Middle frontal gyrus (tissue), 1 donor: ENCODE data around the gene PPRC1.

Source experiments
- DNase-seq: peaks from one replicate; pipeline ENCODE4 v3.0.0-alpha.2; 2015; ENCODE audit warnings: low spot score; ENCODE audit errors: extremely low spot score

The PPRC1 gene

DNA sequence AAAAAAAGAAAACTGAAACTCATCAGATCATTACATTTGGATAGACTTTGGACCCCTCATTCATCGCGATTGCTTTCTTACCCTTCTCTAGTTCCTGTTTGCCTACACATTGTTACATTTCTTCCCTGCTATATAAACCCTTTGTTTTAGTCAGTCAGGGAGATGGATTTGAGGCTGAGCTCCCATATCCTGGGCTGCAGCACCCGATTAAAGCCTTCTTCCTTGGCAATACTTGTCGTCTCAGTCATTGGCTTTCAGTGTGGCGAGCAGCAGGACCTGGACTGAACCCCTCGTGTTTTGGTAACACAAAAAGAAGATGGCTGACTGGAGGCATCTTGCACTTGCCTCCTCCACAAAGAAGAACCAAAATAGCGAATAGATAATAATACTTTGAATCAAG, 59.1 kb downstream of the PPRC1 start:
- no peak for DNase-seq

DNA sequence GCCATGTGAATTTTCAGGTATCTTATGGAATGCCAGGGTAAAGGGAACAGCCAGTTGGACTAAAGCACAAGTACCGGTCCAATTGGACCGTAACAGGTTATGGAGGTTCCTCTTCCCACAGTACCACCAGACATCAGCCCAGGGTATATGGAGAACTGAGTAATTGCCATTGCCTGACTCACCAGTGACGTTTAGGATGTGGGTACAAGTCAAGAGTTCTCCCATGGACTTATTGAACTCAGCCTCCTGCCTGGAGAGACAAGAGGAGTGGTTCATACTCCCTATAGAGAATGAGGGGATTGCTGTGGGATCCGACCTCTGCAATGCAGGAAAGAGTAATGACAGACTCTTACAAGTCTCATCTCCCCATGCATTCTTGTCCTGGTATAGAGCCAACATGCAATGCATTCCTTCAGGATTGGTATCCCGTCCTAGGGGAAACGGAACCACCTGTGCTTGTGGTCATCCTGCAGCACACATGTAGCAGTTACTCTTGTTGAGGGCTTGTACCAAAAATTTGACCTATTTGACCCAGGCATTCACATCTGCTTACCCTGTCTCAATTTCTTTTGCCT, 62.5 kb downstream of the PPRC1 start:
- no peak for DNase-seq

DNA sequence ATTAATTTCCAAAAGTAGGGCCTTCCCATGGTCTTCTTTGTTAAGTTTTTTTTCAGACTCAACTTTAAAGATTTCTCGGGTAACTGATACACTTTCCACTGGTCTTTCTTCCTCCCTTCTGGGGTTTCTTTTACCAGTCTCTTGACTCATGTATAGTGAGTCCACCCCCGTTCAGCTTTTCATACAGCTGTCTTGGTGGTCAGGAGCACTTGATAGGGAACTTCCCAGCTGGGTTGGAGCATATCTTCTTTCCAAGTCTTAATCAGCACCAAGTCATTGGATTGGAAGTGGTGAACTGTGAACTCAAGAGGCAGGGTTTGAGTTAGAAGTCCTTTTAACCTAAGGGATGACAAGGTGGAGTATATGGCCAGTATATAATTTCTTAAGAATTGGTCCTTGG, 64.1 kb downstream of the PPRC1 start:
- no peak for DNase-seq

DNA sequence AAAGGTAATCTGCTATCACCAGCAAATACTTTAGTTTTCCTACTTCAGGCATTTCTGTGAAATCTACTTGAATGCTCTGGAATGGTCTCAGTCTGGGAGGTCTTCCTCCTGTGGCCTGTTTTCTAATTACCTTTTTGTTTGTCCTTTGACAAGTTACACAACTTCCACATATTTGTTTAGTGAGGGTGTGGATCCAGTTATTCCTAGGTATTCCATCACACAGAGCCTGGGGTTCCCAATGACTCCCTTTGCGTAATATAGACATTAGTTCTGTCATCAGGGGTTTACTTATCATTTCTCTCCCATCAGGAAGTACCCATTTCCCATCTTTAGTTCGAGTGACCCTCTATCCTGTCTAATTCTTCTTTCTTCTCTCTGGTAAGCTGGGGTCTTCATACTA, 65.2 kb downstream of the PPRC1 start:
- DNase-seq = no peak
